SK-N-SH (cell line): ENCODE measurements around the gene RIMS4.

Experiments used
- CHD2 ChIP-seq: fragments of 150-350 bp; IDR thresholded peaks from 2 replicates; pipeline ENCODE4 v1.6.1; 2018; ENCODE audit warnings: low read length; ENCODE audit not compliant: partially characterized antibody
- EP300 ChIP-seq, 2 experiments: IDR thresholded peaks; 2 replicates each; pipeline versions ENCODE4 v1.4.0 to v1.6.1; 2012; ENCODE audit warnings: borderline replicate concordance in 1 of 2, low read depth in 1 of 2, low read length in 1 of 2
- NFIC ChIP-seq: IDR thresholded peaks from 2 replicates; pipeline ENCODE4 v1.4.0; 2012; ENCODE audit warnings: borderline replicate concordance
- POLR2AphosphoS5 ChIP-seq: IDR thresholded peaks from 2 replicates; pipeline ENCODE4 v1.6.1; 2012; ENCODE audit warnings: low read depth, low read length
- RCOR1 ChIP-seq: fragments of 150-350 bp; IDR thresholded peaks from 2 replicates; pipeline ENCODE4 v1.6.1; 2017; ENCODE audit warnings: antibody characterized with exemption, low read length
- RXRA ChIP-seq: IDR thresholded peaks from 2 replicates; pipeline ENCODE4 v1.4.0; 2012; ENCODE audit warnings: low read depth, mild to moderate bottlenecking, borderline replicate concordance
- YY1 ChIP-seq: IDR thresholded peaks from 2 replicates; pipeline ENCODE4 v1.4.0; 2012; ENCODE audit warnings: low read depth, mild to moderate bottlenecking
- TF ChIP-seq, protein P1 (sequence below): fragments of 200-600 bp; sonication (generic); IDR thresholded peaks from 2 replicates; pipeline ENCODE4 v1.6.1; 2017; ENCODE audit warnings: antibody characterized with exemption, mild to moderate bottlenecking, moderate library complexity
- TF ChIP-seq, protein P2 (sequence below): IDR thresholded peaks from 2 replicates; pipeline ENCODE4 v1.6.1; 2012; ENCODE audit warnings: mild to moderate bottlenecking, low read depth, low read length, moderate library complexity
- TF ChIP-seq, protein P3 (sequence below): IDR thresholded peaks from 2 replicates; pipeline ENCODE4 v1.4.0; 2012; ENCODE audit warnings: low read depth

DNA sequence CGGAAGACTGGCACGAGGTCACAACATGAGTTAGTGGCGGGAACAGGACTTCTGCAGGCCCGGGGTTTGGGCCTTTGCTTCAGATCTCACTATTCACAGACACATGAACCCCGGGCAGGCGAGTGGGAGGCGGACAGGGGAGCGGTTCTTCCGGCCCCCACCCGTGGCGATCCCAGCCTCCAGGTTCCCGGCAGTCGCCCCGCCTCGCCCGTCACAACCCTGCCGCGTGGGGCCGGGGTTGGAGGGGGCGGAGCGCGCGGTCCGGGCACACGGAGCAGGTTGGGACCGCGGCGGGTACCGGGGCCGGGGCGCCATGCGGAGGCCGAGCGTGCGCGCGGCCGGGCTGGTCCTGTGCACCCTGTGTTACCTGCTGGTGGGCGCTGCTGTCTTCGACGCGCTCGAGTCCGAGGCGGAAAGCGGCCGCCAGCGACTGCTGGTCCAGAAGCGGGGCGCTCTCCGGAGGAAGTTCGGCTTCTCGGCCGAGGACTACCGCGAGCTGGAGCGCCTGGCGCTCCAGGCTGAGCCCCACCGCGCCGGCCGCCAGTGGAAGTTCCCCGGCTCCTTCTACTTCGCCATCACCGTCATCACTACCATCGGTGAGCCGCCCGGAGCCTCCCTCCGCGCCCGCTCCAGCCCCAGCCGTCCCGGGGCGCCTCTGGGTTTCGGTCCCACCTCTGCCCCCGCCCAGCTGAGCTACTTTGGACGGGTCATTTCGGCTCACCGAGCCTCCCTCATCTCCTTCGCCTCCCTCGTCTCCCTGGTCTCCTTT, 64.6 kb downstream of the RIMS4 start, which contains the start of gene KCNK15:
- TF ChIP-seq, protein P1, sequence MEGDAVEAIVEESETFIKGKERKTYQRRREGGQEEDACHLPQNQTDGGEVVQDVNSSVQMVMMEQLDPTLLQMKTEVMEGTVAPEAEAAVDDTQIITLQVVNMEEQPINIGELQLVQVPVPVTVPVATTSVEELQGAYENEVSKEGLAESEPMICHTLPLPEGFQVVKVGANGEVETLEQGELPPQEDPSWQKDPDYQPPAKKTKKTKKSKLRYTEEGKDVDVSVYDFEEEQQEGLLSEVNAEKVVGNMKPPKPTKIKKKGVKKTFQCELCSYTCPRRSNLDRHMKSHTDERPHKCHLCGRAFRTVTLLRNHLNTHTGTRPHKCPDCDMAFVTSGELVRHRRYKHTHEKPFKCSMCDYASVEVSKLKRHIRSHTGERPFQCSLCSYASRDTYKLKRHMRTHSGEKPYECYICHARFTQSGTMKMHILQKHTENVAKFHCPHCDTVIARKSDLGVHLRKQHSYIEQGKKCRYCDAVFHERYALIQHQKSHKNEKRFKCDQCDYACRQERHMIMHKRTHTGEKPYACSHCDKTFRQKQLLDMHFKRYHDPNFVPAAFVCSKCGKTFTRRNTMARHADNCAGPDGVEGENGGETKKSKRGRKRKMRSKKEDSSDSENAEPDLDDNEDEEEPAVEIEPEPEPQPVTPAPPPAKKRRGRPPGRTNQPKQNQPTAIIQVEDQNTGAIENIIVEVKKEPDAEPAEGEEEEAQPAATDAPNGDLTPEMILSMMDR, result no peak
- TF ChIP-seq RCOR1 (no peak), NFIC (no peak), YY1 (no peak), POLR2AphosphoS5 (no peak), RXRA (no peak), CHD2 (no peak), EP300 (IDR thresholded peaks at IDR 0.05; ENCODE audit: borderline replicate concordance in 1 of 2, low read depth in 1 of 2, low read length in 1 of 2) (no peak)
- TF ChIP-seq, protein P2, sequence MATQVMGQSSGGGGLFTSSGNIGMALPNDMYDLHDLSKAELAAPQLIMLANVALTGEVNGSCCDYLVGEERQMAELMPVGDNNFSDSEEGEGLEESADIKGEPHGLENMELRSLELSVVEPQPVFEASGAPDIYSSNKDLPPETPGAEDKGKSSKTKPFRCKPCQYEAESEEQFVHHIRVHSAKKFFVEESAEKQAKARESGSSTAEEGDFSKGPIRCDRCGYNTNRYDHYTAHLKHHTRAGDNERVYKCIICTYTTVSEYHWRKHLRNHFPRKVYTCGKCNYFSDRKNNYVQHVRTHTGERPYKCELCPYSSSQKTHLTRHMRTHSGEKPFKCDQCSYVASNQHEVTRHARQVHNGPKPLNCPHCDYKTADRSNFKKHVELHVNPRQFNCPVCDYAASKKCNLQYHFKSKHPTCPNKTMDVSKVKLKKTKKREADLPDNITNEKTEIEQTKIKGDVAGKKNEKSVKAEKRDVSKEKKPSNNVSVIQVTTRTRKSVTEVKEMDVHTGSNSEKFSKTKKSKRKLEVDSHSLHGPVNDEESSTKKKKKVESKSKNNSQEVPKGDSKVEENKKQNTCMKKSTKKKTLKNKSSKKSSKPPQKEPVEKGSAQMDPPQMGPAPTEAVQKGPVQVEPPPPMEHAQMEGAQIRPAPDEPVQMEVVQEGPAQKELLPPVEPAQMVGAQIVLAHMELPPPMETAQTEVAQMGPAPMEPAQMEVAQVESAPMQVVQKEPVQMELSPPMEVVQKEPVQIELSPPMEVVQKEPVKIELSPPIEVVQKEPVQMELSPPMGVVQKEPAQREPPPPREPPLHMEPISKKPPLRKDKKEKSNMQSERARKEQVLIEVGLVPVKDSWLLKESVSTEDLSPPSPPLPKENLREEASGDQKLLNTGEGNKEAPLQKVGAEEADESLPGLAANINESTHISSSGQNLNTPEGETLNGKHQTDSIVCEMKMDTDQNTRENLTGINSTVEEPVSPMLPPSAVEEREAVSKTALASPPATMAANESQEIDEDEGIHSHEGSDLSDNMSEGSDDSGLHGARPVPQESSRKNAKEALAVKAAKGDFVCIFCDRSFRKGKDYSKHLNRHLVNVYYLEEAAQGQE, result no peak
- TF ChIP-seq, protein P3, sequence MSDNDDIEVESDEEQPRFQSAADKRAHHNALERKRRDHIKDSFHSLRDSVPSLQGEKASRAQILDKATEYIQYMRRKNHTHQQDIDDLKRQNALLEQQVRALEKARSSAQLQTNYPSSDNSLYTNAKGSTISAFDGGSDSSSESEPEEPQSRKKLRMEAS, result no peak
